ENCODE measurements around the gene EHBP1.

GRCh38 chr2:63027220-63027619 lies 321.7 kb downstream of the EHBP1 start:
- TF ChIP-seq CTCF (IDR thresholded peaks at IDR 0.05) (no peak), POLR2A (IDR thresholded peaks at IDR 0.05) (no peak)

Data from stomach (tissue), 4 donors.